Measurements from ENCODE around the gene ADGRG6.

The ADGRG6 gene

DNA sequence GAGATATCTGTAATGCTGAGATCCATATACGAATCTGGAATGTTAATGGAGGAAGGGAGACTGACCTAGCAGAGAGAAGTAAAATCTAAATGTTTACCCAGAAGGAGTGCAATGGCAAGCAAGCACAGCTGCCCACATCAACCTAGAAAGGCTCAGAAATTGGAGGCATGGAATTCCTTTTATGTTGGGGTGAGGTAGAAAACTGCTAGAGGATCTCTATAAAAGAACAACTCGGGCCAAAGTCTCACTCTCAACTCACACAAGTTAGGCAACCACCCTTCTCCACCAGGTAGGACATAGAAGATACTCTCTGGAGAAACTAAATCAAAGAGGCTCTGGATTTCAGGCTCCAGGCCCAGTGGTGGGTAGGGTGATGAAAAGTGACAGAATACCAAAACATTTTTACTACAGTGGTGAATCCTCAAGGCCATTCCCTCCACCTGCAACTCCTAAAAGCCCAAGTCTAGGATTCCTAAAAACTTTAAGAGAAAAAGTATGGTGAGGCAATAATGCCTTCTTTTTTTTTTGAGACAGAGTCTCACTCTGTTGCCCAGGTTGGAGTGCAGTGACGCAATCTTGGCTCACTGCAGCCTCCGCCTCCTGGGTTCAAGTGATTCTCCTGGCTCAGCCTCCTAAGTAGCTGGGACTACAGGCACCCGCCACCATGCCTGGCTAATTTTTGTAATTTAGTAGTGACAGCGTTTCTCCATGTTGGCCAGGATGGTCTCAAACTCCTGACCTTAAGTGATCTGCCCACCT is 9.5 kb upstream of the ADGRG6 start:
- no peak for DNase-seq

DNA sequence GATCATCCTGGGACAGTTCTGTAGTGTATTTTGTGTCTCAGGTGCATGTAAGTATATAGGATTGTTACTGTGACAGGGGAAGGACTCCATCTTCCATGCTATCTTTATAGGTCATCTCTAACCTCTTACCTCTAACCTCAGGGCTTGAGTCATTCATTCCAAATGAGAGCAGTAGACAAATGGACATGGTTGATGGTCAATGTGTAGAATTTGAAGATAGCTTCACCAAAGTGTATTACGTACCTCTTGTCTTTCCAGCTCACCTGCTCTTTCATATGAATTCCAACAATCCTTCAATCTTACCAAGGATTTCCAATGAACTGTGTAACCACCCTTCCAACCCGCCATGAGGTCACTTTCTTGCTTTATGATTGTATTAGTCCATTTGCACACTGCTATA is 8.7 kb upstream of the ADGRG6 start:
- DNase-seq = no peak

- no peak for DNase-seq
These were observed 7.1 kb upstream of the ADGRG6 start for GRCh38 chr6:142294679-142295078.

GRCh38 chr6:142296975-142297604 is 4.7 kb upstream of the ADGRG6 start:
- no peak for DNase-seq

DNA sequence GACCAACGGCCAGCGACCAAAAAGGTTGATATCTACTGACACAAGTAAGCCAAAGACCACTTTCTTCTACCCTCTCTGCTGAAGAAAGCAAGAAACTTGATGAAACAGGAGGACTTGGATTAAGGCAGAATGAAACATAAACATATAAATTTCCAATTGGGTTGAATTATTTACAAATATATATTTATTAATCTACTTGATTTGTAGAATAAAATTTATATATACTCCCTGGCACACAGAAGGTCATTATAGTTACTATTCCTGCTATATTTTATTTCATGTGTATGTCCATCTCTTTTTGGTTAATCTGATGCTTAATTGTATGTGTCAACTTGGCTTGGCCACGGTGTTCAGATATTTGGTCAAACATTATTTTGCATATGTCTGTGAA is 4.2 kb upstream of the ADGRG6 start:
- no peak for DNase-seq

DNA sequence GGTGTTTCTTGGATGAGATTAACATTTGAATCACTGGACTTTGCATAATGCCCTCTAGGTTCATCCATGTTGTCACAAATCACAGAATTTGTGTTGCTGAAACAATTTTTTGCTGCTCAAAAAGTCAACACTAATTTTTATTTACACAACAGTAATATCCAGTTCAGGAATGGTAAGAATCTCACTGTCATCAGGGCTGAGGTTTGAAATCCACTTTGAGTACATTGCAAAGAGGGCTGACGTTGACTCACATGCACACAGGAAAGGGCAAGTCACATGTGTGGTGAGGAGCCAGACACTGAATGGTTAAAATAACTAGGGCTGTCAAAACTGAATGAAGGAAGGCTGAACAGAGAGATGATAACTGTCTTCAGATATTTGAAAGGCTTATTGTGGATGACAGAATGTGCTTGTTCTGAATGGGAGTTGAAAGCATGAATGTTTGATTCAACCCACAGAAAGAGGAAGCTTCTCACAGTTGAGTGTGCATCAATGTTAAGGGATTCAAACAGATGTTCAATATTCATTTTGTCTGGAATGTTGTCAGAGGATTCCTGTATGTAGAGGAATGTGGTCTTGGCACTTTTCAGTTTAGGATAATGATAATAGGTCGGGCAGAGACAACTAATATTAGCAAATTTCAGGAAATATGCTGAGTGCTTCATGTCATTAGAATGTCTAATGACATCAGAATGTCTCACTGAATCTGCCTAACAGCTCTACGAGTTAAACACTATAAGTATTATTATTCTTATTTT is 3.6 kb upstream of the ADGRG6 start:
- no peak for DNase-seq

DNA sequence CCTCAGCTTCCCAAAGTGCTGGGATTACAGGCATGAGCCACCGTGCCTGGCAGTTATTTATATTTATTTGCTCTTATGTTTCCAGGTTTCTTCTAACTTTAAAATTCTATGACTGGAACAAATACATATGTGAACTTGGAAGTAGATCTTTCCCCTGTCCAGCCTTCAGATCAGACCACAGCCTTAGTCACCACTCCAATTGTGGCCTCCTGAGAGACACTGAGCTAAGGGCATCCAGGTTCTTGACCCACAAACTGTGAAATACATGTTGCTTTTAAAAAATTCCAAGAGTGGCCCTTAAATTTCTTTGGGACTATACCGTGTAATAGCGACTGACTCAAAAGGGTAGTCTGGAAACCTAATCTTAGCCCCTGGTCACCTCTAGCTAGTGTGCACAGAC is 1.5 kb upstream of the ADGRG6 start:
- no peak for DNase-seq

- DNase-seq = peak; percentile 23
These were observed 803 bp upstream of the ADGRG6 start for GRCh38 chr6:142300758-142301650.

DNA sequence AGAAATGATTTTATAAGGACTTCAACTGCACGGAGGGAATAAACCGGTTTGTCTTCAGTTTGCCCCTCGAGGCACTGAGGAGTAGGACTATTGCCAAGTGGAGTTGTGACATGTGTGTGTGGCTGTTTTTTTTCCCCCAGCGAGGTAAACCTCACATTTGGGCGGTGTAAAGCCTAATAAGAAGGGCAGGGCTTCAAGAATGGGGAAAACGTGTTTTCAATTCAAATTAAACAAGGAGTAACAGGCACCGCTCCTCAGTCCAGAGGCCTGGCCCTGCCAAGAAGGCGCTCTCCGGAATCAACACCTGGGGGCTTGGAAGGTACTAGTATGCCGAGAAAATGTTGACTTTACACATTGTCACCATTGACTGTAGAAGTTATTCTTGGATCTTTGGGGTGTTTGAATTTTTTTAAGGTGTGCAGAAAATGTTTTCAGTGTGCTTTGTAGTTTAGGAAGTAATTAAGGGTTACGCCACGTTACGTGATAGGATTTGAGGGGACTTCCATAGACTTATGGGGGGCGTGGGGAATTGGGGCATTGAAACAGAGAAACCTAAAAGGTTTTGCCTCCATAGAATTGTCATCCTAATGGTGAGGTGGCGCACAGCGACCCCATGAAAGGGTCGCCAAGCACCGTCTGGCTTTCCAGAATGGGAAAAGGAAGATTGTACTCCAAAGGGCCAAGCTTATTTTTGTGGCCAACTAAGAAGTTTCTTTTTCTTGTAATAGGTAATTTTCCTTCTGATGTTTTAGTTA is 791 bp downstream of the ADGRG6 start:
- DNase-seq = peak; percentile 22

DNA sequence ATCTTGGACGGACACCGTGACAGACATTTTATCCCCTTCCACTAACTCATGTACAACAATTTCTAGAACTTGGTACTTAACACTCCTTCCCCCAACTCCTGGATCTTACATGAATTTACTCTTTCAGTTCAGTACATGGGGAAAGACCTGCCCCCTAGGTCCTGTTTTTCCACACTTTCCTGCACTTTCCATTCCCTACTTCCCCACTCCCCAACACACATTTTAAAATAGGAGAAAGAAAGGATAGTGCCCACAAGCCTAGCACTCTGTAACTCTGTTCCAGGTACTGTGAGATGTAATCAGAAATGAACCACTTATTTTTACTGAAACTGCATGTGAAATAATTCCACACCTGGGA is 1.3 kb downstream of the ADGRG6 start:
- DNase-seq = no peak

DNA sequence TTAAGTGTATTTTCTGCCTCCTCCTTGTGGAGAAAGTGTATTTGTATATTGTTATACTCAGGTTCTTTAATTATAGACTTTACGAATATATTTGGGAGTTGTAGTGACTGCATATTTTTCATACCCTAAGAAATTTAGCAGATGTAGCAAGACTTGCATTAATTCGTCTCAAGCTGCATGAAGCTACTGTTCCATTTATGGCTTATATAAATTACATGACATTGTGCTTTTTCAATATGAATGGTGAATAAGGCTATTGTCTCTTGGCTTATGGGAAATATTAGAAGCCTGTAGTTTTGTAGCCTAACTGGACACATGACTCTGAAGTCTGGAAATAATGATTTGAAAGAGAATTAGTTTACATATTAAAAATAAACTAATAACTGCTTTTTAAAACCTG is 2.4 kb downstream of the ADGRG6 start:
- no peak for DNase-seq

DNA sequence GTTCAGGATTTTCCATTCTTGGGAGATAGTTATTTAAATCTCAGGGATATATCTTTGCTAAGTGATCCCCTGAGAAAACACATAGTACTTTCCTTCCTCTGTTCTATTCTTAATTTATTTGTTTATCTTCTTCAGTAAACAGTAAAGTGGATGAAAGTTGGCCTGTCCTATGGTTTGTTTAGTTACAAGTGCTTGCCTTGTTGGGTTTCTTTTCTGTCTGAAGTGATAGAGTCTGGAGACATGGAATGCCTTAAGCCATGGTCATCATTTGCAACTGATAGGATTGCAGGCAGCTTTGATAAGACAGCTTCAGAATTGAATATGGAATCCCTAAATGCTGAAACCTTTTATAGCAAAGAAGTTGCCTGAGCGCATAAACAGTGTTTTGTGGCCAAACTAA is 4.9 kb downstream of the ADGRG6 start:
- DNase-seq = no peak

- no peak for DNase-seq
These were observed 6.3 kb downstream of the ADGRG6 start for GRCh38 chr6:142307963-142308748.

GRCh38 chr6:142309426-142309825 is 7.6 kb downstream of the ADGRG6 start:
- DNase-seq = no peak

DNA sequence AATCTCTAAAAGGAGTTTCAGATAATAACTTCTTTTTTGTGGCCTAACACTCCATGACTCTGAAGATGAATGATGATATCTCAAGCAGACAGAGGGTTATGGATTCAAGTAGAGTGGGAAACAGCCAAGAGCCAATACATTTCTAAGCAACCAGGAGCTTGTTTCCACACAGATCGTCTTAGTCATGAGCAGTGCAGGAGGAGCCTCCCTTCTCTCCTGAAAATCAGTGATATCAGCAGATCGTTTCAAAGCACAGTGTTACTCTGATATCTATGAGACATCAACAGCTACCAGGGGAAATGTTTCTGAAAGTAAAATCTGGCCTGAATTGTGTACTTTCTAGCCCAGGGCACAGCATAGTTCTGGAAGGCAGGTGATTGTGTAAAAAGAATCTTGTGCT is 11.5 kb downstream of the ADGRG6 start:
- no peak for DNase-seq

- no peak for DNase-seq
These were observed 15.1 kb downstream of the ADGRG6 start for GRCh38 chr6:142316791-142317368.

GRCh38 chr6:142318714-142319113 is 16.9 kb downstream of the ADGRG6 start:
- no peak for DNase-seq

- no peak for DNase-seq
These were observed 18.6 kb downstream of the ADGRG6 start for GRCh38 chr6:142320366-142320765.

DNA sequence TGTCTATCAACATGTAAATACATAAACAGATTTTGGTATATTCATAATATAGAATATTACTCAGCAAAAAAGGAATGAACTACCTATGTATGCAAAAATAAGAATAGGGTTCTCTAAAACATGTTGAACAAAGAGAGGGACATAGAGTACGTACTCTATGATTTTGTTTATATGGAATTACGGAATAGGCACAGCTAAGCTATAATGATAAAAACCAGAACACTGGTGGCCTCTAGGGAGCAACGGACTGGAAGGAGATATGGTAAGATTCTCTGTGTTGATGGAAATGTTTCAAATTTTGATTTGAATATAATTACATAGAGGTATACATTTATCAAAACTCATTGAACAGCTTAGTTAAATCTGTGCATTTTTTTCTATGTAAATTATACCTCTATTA is 19.6 kb downstream of the ADGRG6 start:
- DNase-seq = no peak

DNA sequence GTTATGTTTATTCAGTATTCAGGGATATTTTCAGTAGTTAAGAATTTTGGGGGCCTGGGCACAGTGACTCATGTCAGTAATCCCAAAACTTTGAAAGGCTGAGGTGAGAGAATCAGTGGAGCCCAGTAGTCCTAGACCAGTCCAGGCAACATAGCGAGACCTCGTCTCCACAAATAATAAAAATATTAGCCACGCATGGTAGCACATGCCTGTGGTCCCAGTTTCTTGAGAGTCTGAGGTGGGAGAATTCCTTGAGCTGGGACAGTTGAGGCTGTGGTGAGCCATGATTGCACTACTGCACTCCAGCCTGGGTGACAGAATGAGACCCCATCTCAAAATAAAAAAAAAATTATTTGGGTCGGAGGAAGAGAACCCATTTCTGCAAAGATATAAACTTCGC is 20.3 kb downstream of the ADGRG6 start:
- DNase-seq = no peak

Measured in NCI-H2171 treated with DMSO at 0.1 percent for 48 hours (cell line).